HepG2 (cell line): ENCODE results near the gene NUP62. TPM values are rescaled to one million over a fixed set of nuclear protein-coding genes. Genes with fewer than 3 reads are reported as not detected.

Experiments used
- ARNT2 ChIP-seq: sonication (generic); formaldehyde crosslinking; IDR thresholded peaks from 2 replicates; pipeline ENCODE4 v1.8.0; 2022; ENCODE audit warnings: mild to moderate bottlenecking, low read depth, missing genetic modification reagents, moderate library complexity
- ATF7-NPFF ChIP-seq: sonication (generic); formaldehyde crosslinking; IDR thresholded peaks from 2 replicates; pipeline ENCODE4 v1.8.1; 2023; ENCODE audit warnings: mild to moderate bottlenecking, low read depth, missing genetic modification reagents, moderate library complexity
- CBX2 ChIP-seq, 2 experiments: fragments of 200-600 bp in 1 of 2; sonication (generic); formaldehyde crosslinking in 1 of 2; IDR thresholded peaks; 2 replicates each; pipeline versions ENCODE4 v1.7.0 to v1.8.1; 2018 to 2022; ENCODE audit warnings: low read depth in 2 of 2, low read length in 1 of 2, mild to moderate bottlenecking in 1 of 2, missing genetic modification reagents in 1 of 2
- CHCHD3 ChIP-seq: sonication (generic); formaldehyde crosslinking; IDR thresholded peaks from 2 replicates; pipeline ENCODE4 v1.8.0; 2022; ENCODE audit warnings: mild to moderate bottlenecking, missing genetic modification reagents, moderate library complexity
- DMAP1 ChIP-seq: IDR thresholded peaks from 2 replicates; pipeline ENCODE4 v1.6.1; 2016
- MXD4 ChIP-seq: IDR thresholded peaks from 2 replicates; pipeline ENCODE4 v1.6.1; 2016; ENCODE audit warnings: mild to moderate bottlenecking, missing biosample characterization, missing genetic modification reagents
- MYC ChIP-seq: sonication (generic); formaldehyde crosslinking; IDR thresholded peaks from 2 replicates; pipeline ENCODE4 v1.9.0; 2021; ENCODE audit warnings: missing genetic modification reagents, borderline replicate concordance
- NR2C2 ChIP-seq: sonication (generic); formaldehyde crosslinking; IDR thresholded peaks from 2 replicates; pipeline ENCODE4 v1.4.0; 2020; ENCODE audit warnings: missing genetic modification reagents, mild to moderate bottlenecking, moderate library complexity, borderline replicate concordance
- RBM22 ChIP-seq: fragments of 200-400 bp; formaldehyde crosslinking; optimal IDR thresholded peaks from 2 replicates; pipeline ENCODE3; 2017; ENCODE audit warnings: mild to moderate bottlenecking, low read length, moderate library complexity
- SP5 ChIP-seq: IDR thresholded peaks from 2 replicates; pipeline ENCODE4 v1.6.1; 2016; ENCODE audit warnings: low read depth, borderline replicate concordance
- TBX2 ChIP-seq: sonication (generic); formaldehyde crosslinking; IDR thresholded peaks from 2 replicates; pipeline ENCODE4 v1.5.0; 2020; ENCODE audit warnings: missing genetic modification reagents, mild to moderate bottlenecking, borderline replicate concordance
- WIZ ChIP-seq: sonication (generic); formaldehyde crosslinking; IDR thresholded peaks from 2 replicates; pipeline ENCODE4 v1.5.1; 2020; ENCODE audit warnings: mild to moderate bottlenecking, missing genetic modification reagents
- ZBTB38 ChIP-seq: sonication (generic); formaldehyde crosslinking; IDR thresholded peaks from 2 replicates; pipeline ENCODE4 v1.5.1; 2020; ENCODE audit warnings: mild to moderate bottlenecking, missing genetic modification reagents
- ZBTB7A ChIP-seq: sonication (generic); formaldehyde crosslinking; IDR thresholded peaks from 2 replicates; pipeline ENCODE4 v1.8.0; 2022; ENCODE audit warnings: mild to moderate bottlenecking, missing genetic modification reagents
- ZMYM4 ChIP-seq: sonication (generic); formaldehyde crosslinking; IDR thresholded peaks from 2 replicates; pipeline ENCODE4 v1.8.1; 2023; ENCODE audit warnings: mild to moderate bottlenecking, missing genetic modification reagents
- ZNF224 ChIP-seq: sonication (generic); formaldehyde crosslinking; IDR thresholded peaks from 2 replicates; pipeline ENCODE4 v1.5.0; 2020; ENCODE audit warnings: mild to moderate bottlenecking, missing genetic modification reagents
- ZNF33B ChIP-seq: sonication (generic); formaldehyde crosslinking; IDR thresholded peaks from 2 replicates; pipeline ENCODE4 v1.5.1; 2020; ENCODE audit warnings: mild to moderate bottlenecking, missing genetic modification reagents
- ZNF382 ChIP-seq: sonication (generic); formaldehyde crosslinking; IDR thresholded peaks from 2 replicates; pipeline ENCODE4 v1.5.0; 2020; ENCODE audit warnings: missing genetic modification reagents, mild to moderate bottlenecking, borderline replicate concordance
- ZNF891 ChIP-seq: sonication (generic); formaldehyde crosslinking; IDR thresholded peaks from 2 replicates; pipeline ENCODE4 v1.5.0; 2020; ENCODE audit warnings: mild to moderate bottlenecking, missing genetic modification reagents
- ZSCAN20 ChIP-seq: sonication (generic); formaldehyde crosslinking; IDR thresholded peaks from 2 replicates; pipeline ENCODE4 v1.4.0; 2020; ENCODE audit warnings: missing genetic modification reagents, mild to moderate bottlenecking, borderline replicate concordance
- ZSCAN31 ChIP-seq: sonication (generic); formaldehyde crosslinking; IDR thresholded peaks from 2 replicates; pipeline ENCODE4 v1.5.0; 2020; ENCODE audit warnings: low read depth, mild to moderate bottlenecking, missing genetic modification reagents
- polyA plus RNA-seq, 8 experiments: library from polyadenylated mRNA; depleted of rRNA in 3 of 8; stranded (reverse) in 7 of 8; unstranded in 1 of 8; fragments of >200 nt; fragmentation: Illumina TruSeq in 4 of 8; extraction: Trizol in 4 of 8; gene quantifications; 2 replicates each; pipeline versions ENCODE4 v1.2.1 to v1.2.3, GENCODE V29; 2011 to 2016; ENCODE audit warnings: low read depth in 4 of 8, missing spikeins in 1 of 8, mixed read lengths in 1 of 8; ENCODE audit not compliant: insufficient read depth in 1 of 8
- total RNA-seq, 5 experiments: library from RNA; depleted of rRNA; stranded (reverse); fragments of >200 nt; fragmentation: Illumina TruSeq; extraction: Trizol; gene quantifications; 2 replicates each; pipeline ENCODE4 v1.2.3, GENCODE V29; 2016; ENCODE audit warnings: low read depth in 1 of 5
- TF ChIP-seq, protein P1 (sequence below): sonication (generic); formaldehyde crosslinking; IDR thresholded peaks from 2 replicates; pipeline ENCODE4 v1.5.1; 2020; ENCODE audit warnings: missing genetic modification reagents, mild to moderate bottlenecking, borderline replicate concordance
- TF ChIP-seq, protein P2 (sequence below): IDR thresholded peaks from 2 replicates; pipeline ENCODE4 v1.6.1; 2012; ENCODE audit warnings: inconsistent platforms
- TF ChIP-seq, protein P3 (sequence below): sonication (generic); formaldehyde crosslinking; IDR thresholded peaks from 2 replicates; pipeline ENCODE4 v1.5.0; 2020; ENCODE audit warnings: missing genetic modification reagents
- TF ChIP-seq, protein P4 (sequence below): sonication (generic); formaldehyde crosslinking; IDR thresholded peaks from 2 replicates; pipeline ENCODE4 v1.4.0; 2020; ENCODE audit warnings: mild to moderate bottlenecking, missing genetic modification reagents

The NUP62 gene
- total and polyA plus RNA-seq, 2 of the 13 experiments (the other 11 are each of a cell fraction or from before 2014, with no cell fraction given): 16.5 to 41.5 TPM

DNA sequence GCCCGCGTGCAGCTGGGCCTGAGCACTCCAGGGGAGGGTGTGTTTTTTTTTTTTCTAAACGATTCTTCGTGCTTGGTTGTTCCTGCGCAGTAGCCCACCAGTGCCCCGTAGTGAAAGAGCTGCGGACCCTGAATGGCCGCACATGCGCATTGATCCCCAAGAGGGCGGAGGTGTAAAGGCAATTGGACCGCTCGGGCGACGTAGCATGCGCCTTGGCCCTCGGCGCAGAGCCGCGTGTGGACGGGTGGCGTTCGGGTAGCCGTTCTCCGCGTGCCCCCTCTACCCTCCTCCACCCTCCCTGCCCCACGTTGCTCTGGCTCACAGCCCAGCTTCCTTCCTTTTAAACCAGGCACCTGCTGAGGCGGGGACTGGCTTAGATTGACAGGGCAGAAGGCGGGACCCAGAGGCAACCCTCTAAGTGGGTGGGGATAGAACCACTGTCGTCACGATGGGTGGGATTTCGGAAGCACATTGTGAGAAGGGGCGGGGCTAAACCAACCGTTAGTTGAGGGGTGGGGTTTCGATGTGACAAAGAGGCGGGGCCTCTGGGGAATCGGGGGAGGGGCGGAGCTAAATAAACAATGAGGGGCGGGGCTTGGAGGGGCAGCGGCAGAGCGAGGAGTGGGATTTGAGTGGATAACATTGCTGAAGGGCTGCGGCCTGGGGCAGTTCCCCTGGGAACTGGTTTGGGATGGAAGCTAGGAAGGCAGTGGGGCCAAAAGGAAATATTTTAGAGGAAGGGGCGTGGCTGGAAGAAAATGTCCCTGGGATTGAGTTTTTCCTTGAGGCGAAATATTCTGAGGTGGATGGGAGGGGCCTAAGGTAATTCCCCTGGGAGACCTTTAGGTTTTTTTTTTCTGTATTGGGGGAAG lies 543 bp upstream of the NUP62 start (continued):
- TF ChIP-seq ARNT2 (peak; percentile 79), ZNF382 (no peak), ZNF891 (CRISPR knock-in tag) (no peak), ZNF224 (CRISPR knock-in tag) (no peak; the same call in 1 of the 2 replicates), DMAP1 (CRISPR knock-in tag) (peak; percentile 73; the same call in 1 of the 2 replicates), TBX2 (CRISPR knock-in tag) (peak; percentile 74), WIZ (CRISPR knock-in tag) (peak; percentile 54; the same call in 1 of the 2 replicates), SP5 (CRISPR knock-in tag) (peak; percentile 42; the same call in 1 of the 2 replicates), NR2C2 (CRISPR knock-in tag) (0 out of 2 replicates have a peak, but pooled peaks have one; percentile 31), ZBTB38 (peak; percentile 78; the same call in 1 of the 2 replicates), MXD4 (CRISPR knock-in tag) (peak; percentile 90), ZMYM4 (CRISPR knock-in tag) (peak; percentile 73), ZSCAN31 (peak; percentile 82), ZSCAN20 (CRISPR knock-in tag) (0 out of 2 replicates have a peak, but pooled peaks have one; percentile 24), CBX2 (IDR thresholded peaks at IDR 0.05; ENCODE audit: low read depth, low read length) (no peak), CBX2 (CRISPR knock-in tag; IDR thresholded peaks at IDR 0.05; ENCODE audit: low read depth) (0 out of 2 replicates have a peak, but pooled peaks have one; percentile 64), ZBTB7A (no peak), CHCHD3 (CRISPR knock-in tag) (0 out of 2 replicates have a peak, but pooled peaks have one; percentile 32), RBM22 (peak; percentile 65), ZNF33B (peak; percentile 68), MYC (CRISPR knock-in tag) (peak; percentile 97), ATF7-NPFF (peak; percentile 89; the same call in 1 of the 2 replicates)
- TF ChIP-seq, protein P1, sequence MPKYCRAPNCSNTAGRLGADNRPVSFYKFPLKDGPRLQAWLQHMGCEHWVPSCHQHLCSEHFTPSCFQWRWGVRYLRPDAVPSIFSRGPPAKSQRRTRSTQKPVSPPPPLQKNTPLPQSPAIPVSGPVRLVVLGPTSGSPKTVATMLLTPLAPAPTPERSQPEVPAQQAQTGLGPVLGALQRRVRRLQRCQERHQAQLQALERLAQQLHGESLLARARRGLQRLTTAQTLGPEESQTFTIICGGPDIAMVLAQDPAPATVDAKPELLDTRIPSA (CRISPR knock-in tag): 0 out of 2 replicates have a peak, but pooled peaks have one; percentile 73
- TF ChIP-seq, protein P2, sequence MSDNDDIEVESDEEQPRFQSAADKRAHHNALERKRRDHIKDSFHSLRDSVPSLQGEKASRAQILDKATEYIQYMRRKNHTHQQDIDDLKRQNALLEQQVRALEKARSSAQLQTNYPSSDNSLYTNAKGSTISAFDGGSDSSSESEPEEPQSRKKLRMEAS: peak; percentile 91
- TF ChIP-seq, protein P3, sequence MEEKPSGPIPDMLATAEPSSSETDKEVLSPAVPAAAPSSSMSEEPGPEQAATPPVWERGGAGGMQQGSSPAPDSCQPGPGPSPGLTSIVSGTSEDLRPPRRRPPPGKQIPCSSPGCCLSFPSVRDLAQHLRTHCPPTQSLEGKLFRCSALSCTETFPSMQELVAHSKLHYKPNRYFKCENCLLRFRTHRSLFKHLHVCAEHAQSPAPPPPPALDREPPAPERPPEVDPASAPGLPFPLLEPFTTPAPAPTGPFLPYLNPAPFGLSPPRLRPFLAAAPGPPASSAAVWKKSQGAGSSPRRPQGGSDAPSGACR (CRISPR knock-in tag): peak; percentile 92
- TF ChIP-seq, protein P4, sequence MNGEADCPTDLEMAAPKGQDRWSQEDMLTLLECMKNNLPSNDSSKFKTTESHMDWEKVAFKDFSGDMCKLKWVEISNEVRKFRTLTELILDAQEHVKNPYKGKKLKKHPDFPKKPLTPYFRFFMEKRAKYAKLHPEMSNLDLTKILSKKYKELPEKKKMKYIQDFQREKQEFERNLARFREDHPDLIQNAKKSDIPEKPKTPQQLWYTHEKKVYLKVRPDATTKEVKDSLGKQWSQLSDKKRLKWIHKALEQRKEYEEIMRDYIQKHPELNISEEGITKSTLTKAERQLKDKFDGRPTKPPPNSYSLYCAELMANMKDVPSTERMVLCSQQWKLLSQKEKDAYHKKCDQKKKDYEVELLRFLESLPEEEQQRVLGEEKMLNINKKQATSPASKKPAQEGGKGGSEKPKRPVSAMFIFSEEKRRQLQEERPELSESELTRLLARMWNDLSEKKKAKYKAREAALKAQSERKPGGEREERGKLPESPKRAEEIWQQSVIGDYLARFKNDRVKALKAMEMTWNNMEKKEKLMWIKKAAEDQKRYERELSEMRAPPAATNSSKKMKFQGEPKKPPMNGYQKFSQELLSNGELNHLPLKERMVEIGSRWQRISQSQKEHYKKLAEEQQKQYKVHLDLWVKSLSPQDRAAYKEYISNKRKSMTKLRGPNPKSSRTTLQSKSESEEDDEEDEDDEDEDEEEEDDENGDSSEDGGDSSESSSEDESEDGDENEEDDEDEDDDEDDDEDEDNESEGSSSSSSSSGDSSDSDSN (CRISPR knock-in tag): 0 out of 2 replicates have a peak, but pooled peaks have one; percentile 42
